HL-60 (cell line): Measurements from ENCODE around the gene AGMO.

ENCODE experiments used
- DNase-seq, 2 experiments: peaks; one replicate each; pipeline ENCODE4 v3.0.0-alpha.2; 2010 to 2020; ENCODE audit warnings: low read depth in 1 of 2, low spot score in 1 of 2
- H3K27ac ChIP-seq: fragments of 250-450 bp; sonication (Bioruptor Pico); replicated peaks from 2 replicates; pipeline ENCODE4 v1.5.1; 2020; ENCODE audit warnings: mild to moderate bottlenecking, moderate library complexity
- H3K27me3 ChIP-seq: fragments of 250-450 bp; sonication (Bioruptor Pico); 2 replicates; pipeline ENCODE4 v1.5.1; 2021; ENCODE audit warnings: mild to moderate bottlenecking, moderate library complexity; ENCODE audit not compliant: insufficient read depth, poor library complexity, severe bottlenecking
- H3K4me3 ChIP-seq: replicated peaks from 2 replicates; pipeline ENCODE4 v1.5.1; 2011; ENCODE audit warnings: mild to moderate bottlenecking, control low read depth, low read length; ENCODE audit not compliant: insufficient read depth
- CTCF ChIP-seq: IDR thresholded peaks from one replicate; pipeline ENCODE4 v1.5.1; 2011; ENCODE audit warnings: low read length, control low read depth, inconsistent platforms; ENCODE audit not compliant: insufficient read depth
- GABPA ChIP-seq: IDR thresholded peaks from 2 replicates; pipeline ENCODE4 v1.6.1; 2012; ENCODE audit warnings: low read depth
- POLR2AphosphoS5 ChIP-seq: IDR thresholded peaks from 2 replicates; pipeline ENCODE4 v1.6.1; 2012; ENCODE audit warnings: low read depth
- REST ChIP-seq: IDR thresholded peaks from 2 replicates; pipeline ENCODE4 v1.6.1; 2012; ENCODE audit warnings: low read depth; ENCODE audit not compliant: insufficient replicate concordance
- SPI1 ChIP-seq: IDR thresholded peaks from 2 replicates; pipeline ENCODE4 v1.6.1; 2012; ENCODE audit warnings: low read depth, mild to moderate bottlenecking, borderline replicate concordance

Gene AGMO

GRCh38 chr7:15368653-15369052 lies 193.2 kb downstream of the AGMO start:
- no peaks in the 10 kb centered on the region for H3K27me3 ChIP-seq
- no peak for DNase-seq
- TF ChIP-seq POLR2AphosphoS5: no peak
- no peak for TF ChIP-seq GABPA
- no peak for TF ChIP-seq SPI1
- TF ChIP-seq CTCF: no peak
- no peak overlapping the region for H3K27ac ChIP-seq
- no peak overlapping the region for H3K4me3 ChIP-seq

- Histone ChIP-seq H3K4me3 (no peak overlapping the region), H3K27me3 (no peaks in the 10 kb centered on the region), H3K27ac (no peak overlapping the region)
- no peak for DNase-seq
- TF ChIP-seq POLR2AphosphoS5 (no peak), CTCF (no peak), REST (no peak), GABPA (no peak), SPI1 (no peak)
Observed at GRCh38 chr7:15367897-15368296, 193.9 kb downstream of the AGMO start.

GRCh38 chr7:15358112-15358511 lies 203.7 kb downstream of the AGMO start:
- Histone ChIP-seq H3K27ac (no peak overlapping the region), H3K4me3 (no peak overlapping the region), H3K27me3 (no peaks in the 10 kb centered on the region)
- no peak for DNase-seq
- TF ChIP-seq REST (no peak), POLR2AphosphoS5 (no peak), GABPA (no peak), SPI1 (no peak), CTCF (no peak)

GRCh38 chr7:15352421-15353206 lies 209.2 kb downstream of the AGMO start:
- Histone ChIP-seq H3K27me3 (no peaks in the 10 kb centered on the region), H3K4me3 (no peak overlapping the region), H3K27ac (no peak overlapping the region)
- no peak for TF ChIP-seq GABPA
- TF ChIP-seq CTCF: no peak
- no peak for TF ChIP-seq REST
- TF ChIP-seq SPI1: no peak
- no peak for TF ChIP-seq POLR2AphosphoS5
- DNase-seq: no peak
